ENCODE data around the gene BAIAP2L2.
"Not testable (repeated sequence)": the region's sequence is repeated elsewhere in the genome, so short reads cannot be mapped to it uniquely, and the experiment has no call there.

BAIAP2L2 gene

DNA sequence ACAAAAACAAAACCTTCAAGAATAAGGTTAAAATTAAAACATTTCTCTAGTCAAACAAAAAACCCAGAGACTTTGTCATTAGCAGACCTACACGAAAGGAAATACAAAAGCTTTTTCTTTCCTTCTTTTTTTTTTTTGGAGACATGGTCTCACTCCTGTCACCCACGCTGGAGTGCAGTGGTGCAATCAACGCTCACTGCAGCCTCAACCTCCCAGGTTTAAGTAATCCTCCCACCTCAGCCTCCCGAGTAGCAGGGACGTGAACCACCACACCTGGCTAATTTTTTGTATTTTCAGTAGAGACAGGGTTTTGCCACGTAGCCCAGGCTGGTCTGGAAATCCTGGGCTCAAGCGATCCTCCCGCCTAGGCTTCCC, 40.6 kb upstream of the BAIAP2L2 start:
- Histone ChIP-seq H3K9me3 (replicated peaks in 1 of 2; ENCODE audit: control insufficient read depth in 2 of 2, insufficient read depth in 1 of 2, low read depth in 1 of 2, low read length in 2 of 2) (peaks cover 0 to 4% of the 10 kb centered on the region in 2 donors), H3K9ac (ENCODE audit: low read depth, low read length, poor library complexity) (no peak overlapping the region), H3K18ac (ENCODE audit: low read length) (no peak overlapping the region), H2AK5ac (ENCODE audit: low read depth, low read length) (no peak overlapping the region), H4K91ac (ENCODE audit: low read depth, low read length, poor library complexity) (no peak overlapping the region), H4K8ac (ENCODE audit: low read depth, low read length) (no peak overlapping the region), H2BK15ac (ENCODE audit: low read length) (no peak overlapping the region), H3K4ac (ENCODE audit: low read length) (no peak overlapping the region), H2BK12ac (ENCODE audit: low read length) (no peak overlapping the region), H3K79me1 (ENCODE audit: low read depth, low read length) (peaks cover 2% of the 10 kb centered on the region), H3K23ac (ENCODE audit: low read depth, low read length, poor library complexity) (no peak overlapping the region), H3K36me3 (replicated peaks in 1 of 2; ENCODE audit: control insufficient read depth in 2 of 2, insufficient read depth in 2 of 2, low read length in 2 of 2) (no peaks in the 10 kb centered on the region), H3K4me2 (ENCODE audit: insufficient read depth, low read length, poor library complexity, severe bottlenecking) (no peak overlapping the region), H2AFZ (ENCODE audit: low read length) (no peak overlapping the region), H3K4me3 (ENCODE audit: low read length in 2 of 2) (no peak overlapping the region), H3K27ac (replicated peaks; ENCODE audit: low read length) (no peak overlapping the region), H2BK120ac (ENCODE audit: low read depth, low read length) (no peak overlapping the region), H3K14ac (ENCODE audit: low read length) (no peak overlapping the region), H3K4me1 (ENCODE audit: control insufficient read depth in 2 of 2, insufficient read depth in 1 of 2, low read depth in 1 of 2, low read length in 2 of 2) (peaks cover 3 to 10% of the 10 kb centered on the region in 2 donors), H3K27me3 (ENCODE audit: control insufficient read depth in 3 of 3, insufficient read depth in 3 of 3, low read depth in 1 of 3, low read length in 3 of 3) (no peaks in the 10 kb centered on the region), H2BK5ac (ENCODE audit: low read length) (no peak overlapping the region)
- DNase-seq (ENCODE audit: low spot score), result no peak
- WGBS, 2 donors (ENCODE audit: extremely low coverage in 2 of 2, insufficient read length in 2 of 2, insufficient replicate concordance in 1 of 2), result no CpG with 5 or more reads among the region's 8 CpGs

DNA sequence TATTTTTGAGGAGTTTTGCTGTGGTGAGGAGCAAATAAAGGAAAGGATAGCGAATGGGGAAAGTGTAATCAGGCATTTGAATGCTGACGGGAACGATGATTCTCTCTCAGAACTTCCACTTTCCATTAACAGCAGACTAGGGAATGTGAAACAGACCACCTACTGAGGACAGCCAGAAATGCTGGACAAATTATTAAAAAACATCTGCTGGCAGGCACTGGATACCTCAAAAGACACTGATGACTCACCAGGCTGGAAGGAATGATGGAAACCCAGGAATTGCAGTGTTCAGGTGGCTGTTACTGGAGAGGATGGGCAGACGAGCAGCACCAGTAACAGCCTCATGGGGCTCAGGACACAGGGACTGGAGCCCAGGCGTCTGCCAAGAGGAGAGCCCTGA, 37.8 kb upstream of the BAIAP2L2 start:
- no peak overlapping the region for H2AK5ac ChIP-seq (ENCODE audit: low read depth, low read length)
- H3K79me1 ChIP-seq (ENCODE audit: low read depth, low read length), result peaks cover 3% of the 10 kb centered on the region
- H3K14ac ChIP-seq (ENCODE audit: low read length), result no peak overlapping the region
- WGBS, 2 donors (ENCODE audit: extremely low coverage in 2 of 2, insufficient read length in 2 of 2, insufficient replicate concordance in 1 of 2), result no CpG with 5 or more reads among the region's 5 CpGs
- no peak overlapping the region for H4K8ac ChIP-seq (ENCODE audit: low read depth, low read length)
- H2BK120ac ChIP-seq (ENCODE audit: low read depth, low read length), result no peak overlapping the region
- H2AFZ ChIP-seq (ENCODE audit: low read length), result no peak overlapping the region
- H3K18ac ChIP-seq (ENCODE audit: low read length), result no peak overlapping the region
- DNase-seq (ENCODE audit: low spot score), result no peak
- no peak overlapping the region for H3K4me2 ChIP-seq (ENCODE audit: insufficient read depth, low read length, poor library complexity, severe bottlenecking)
- no peak overlapping the region for H2BK15ac ChIP-seq (ENCODE audit: low read length)
- peaks cover 3 to 4% of the 10 kb centered on the region in 2 donors for H3K4me1 ChIP-seq (ENCODE audit: control insufficient read depth in 2 of 2, insufficient read depth in 1 of 2, low read depth in 1 of 2, low read length in 2 of 2)
- H3K36me3 ChIP-seq (replicated peaks in 1 of 2; ENCODE audit: control insufficient read depth in 2 of 2, insufficient read depth in 2 of 2, low read length in 2 of 2), result no peaks in the 10 kb centered on the region
- no peaks in the 10 kb centered on the region for H3K27me3 ChIP-seq (ENCODE audit: control insufficient read depth in 3 of 3, insufficient read depth in 3 of 3, low read depth in 1 of 3, low read length in 3 of 3)
- no peak overlapping the region for H3K23ac ChIP-seq (ENCODE audit: low read depth, low read length, poor library complexity)
- no peak overlapping the region for H3K4me3 ChIP-seq (ENCODE audit: low read length in 2 of 2)
- no peak overlapping the region for H3K4ac ChIP-seq (ENCODE audit: low read length)
- H3K27ac ChIP-seq (replicated peaks; ENCODE audit: low read length), result no peak overlapping the region
- H3K9me3 ChIP-seq (replicated peaks in 1 of 2; ENCODE audit: control insufficient read depth in 2 of 2, insufficient read depth in 1 of 2, low read depth in 1 of 2, low read length in 2 of 2), result no peaks in the 10 kb centered on the region
- H4K91ac ChIP-seq (ENCODE audit: low read depth, low read length, poor library complexity), result no peak overlapping the region
- H3K9ac ChIP-seq (ENCODE audit: low read depth, low read length, poor library complexity), result no peak overlapping the region
- H2BK12ac ChIP-seq (ENCODE audit: low read length), result no peak overlapping the region
- H2BK5ac ChIP-seq (ENCODE audit: low read length), result no peak overlapping the region

- not testable (repeated sequence) for H3K27me3 ChIP-seq (ENCODE audit: control insufficient read depth in 3 of 3, insufficient read depth in 3 of 3, low read depth in 1 of 3, low read length in 3 of 3); H3K4me2 ChIP-seq (ENCODE audit: insufficient read depth, low read length, poor library complexity, severe bottlenecking); H3K9ac ChIP-seq (ENCODE audit: low read depth, low read length, poor library complexity); H2BK120ac ChIP-seq (ENCODE audit: low read depth, low read length); H3K27ac ChIP-seq (replicated peaks; ENCODE audit: low read length); H2AFZ ChIP-seq (ENCODE audit: low read length); H2BK5ac ChIP-seq (ENCODE audit: low read length); DNase-seq (ENCODE audit: low spot score); H3K79me1 ChIP-seq (ENCODE audit: low read depth, low read length); H4K91ac ChIP-seq (ENCODE audit: low read depth, low read length, poor library complexity); H3K4me1 ChIP-seq (ENCODE audit: control insufficient read depth in 2 of 2, insufficient read depth in 1 of 2, low read depth in 1 of 2, low read length in 2 of 2); H3K36me3 ChIP-seq (replicated peaks in 1 of 2; ENCODE audit: control insufficient read depth in 2 of 2, insufficient read depth in 2 of 2, low read length in 2 of 2); H3K14ac ChIP-seq (ENCODE audit: low read length); H3K18ac ChIP-seq (ENCODE audit: low read length); H3K4ac ChIP-seq (ENCODE audit: low read length); H3K4me3 ChIP-seq (ENCODE audit: low read length in 2 of 2); H4K8ac ChIP-seq (ENCODE audit: low read depth, low read length); H2BK12ac ChIP-seq (ENCODE audit: low read length); H2BK15ac ChIP-seq (ENCODE audit: low read length); H3K9me3 ChIP-seq (replicated peaks in 1 of 2; ENCODE audit: control insufficient read depth in 2 of 2, insufficient read depth in 1 of 2, low read depth in 1 of 2, low read length in 2 of 2); H3K23ac ChIP-seq (ENCODE audit: low read depth, low read length, poor library complexity); H2AK5ac ChIP-seq (ENCODE audit: low read depth, low read length)
- no CpG with 5 or more reads among the region's 3 CpGs for whole genome bisulfite sequencing, 2 donors (ENCODE audit: extremely low coverage in 2 of 2, insufficient read length in 2 of 2, insufficient replicate concordance in 1 of 2)
Observed at GRCh38 chr22:38146166-38146565, 35.7 kb upstream of the BAIAP2L2 start.

- no peak overlapping the region for H2BK15ac ChIP-seq (ENCODE audit: low read length)
- H2AFZ ChIP-seq (ENCODE audit: low read length), result no peak overlapping the region
- peaks cover 0 to 2% of the 10 kb centered on the region in 2 donors for H3K36me3 ChIP-seq (replicated peaks in 1 of 2; ENCODE audit: control insufficient read depth in 2 of 2, insufficient read depth in 2 of 2, low read length in 2 of 2)
- H3K27me3 ChIP-seq (ENCODE audit: control insufficient read depth in 3 of 3, insufficient read depth in 3 of 3, low read depth in 1 of 3, low read length in 3 of 3), result no peaks in the 10 kb centered on the region
- peaks cover 0 to 2% of the 10 kb centered on the region in 2 donors for H3K4me1 ChIP-seq (ENCODE audit: control insufficient read depth in 2 of 2, insufficient read depth in 1 of 2, low read depth in 1 of 2, low read length in 2 of 2)
- H2AK5ac ChIP-seq (ENCODE audit: low read depth, low read length), result no peak overlapping the region
- no peak for DNase-seq (ENCODE audit: low spot score)
- H3K9me3 ChIP-seq (replicated peaks in 1 of 2; ENCODE audit: control insufficient read depth in 2 of 2, insufficient read depth in 1 of 2, low read depth in 1 of 2, low read length in 2 of 2), result peaks cover 0 to 2% of the 10 kb centered on the region in 2 donors
- no peak overlapping the region for H3K4me3 ChIP-seq (ENCODE audit: low read length in 2 of 2)
- no peak overlapping the region for H3K23ac ChIP-seq (ENCODE audit: low read depth, low read length, poor library complexity)
- no peak overlapping the region for H2BK12ac ChIP-seq (ENCODE audit: low read length)
- no peak overlapping the region for H4K91ac ChIP-seq (ENCODE audit: low read depth, low read length, poor library complexity)
- H3K18ac ChIP-seq (ENCODE audit: low read length), result no peak overlapping the region
- H3K4me2 ChIP-seq (ENCODE audit: insufficient read depth, low read length, poor library complexity, severe bottlenecking), result no peak overlapping the region
- no peak overlapping the region for H3K14ac ChIP-seq (ENCODE audit: low read length)
- no peak overlapping the region for H3K27ac ChIP-seq (replicated peaks; ENCODE audit: low read length)
- no peak overlapping the region for H2BK120ac ChIP-seq (ENCODE audit: low read depth, low read length)
- no peak overlapping the region for H2BK5ac ChIP-seq (ENCODE audit: low read length)
- no peak overlapping the region for H3K9ac ChIP-seq (ENCODE audit: low read depth, low read length, poor library complexity)
- WGBS, 2 donors (ENCODE audit: extremely low coverage in 2 of 2, insufficient read length in 2 of 2, insufficient replicate concordance in 1 of 2), result no CpG with 5 or more reads among the region's 5 CpGs
- H4K8ac ChIP-seq (ENCODE audit: low read depth, low read length), result no peak overlapping the region
- peaks cover 3% of the 10 kb centered on the region for H3K79me1 ChIP-seq (ENCODE audit: low read depth, low read length)
- no peak overlapping the region for H3K4ac ChIP-seq (ENCODE audit: low read length)
Observed at GRCh38 chr22:38144025-38144405, 33.5 kb upstream of the BAIAP2L2 start.

Measured in neuronal stem cell (in vitro differentiated cells).